H1 (cell line): ENCODE data around the gene TLR7. TPM values are rescaled to one million over a fixed set of nuclear protein-coding genes. Genes with fewer than 3 reads are reported as not detected.

Experiments
- CTCF ChIA-PET: fragments of 300-600 bp; sonication (Branson Sonifier 250); formaldehyde crosslinking; loops from one replicate; lab custom pipeline; 2021; ENCODE audit not compliant: partially characterized antibody; lab: Charles Lee
- POLR2A ChIA-PET: fragments of 300-600 bp; sonication (Branson Sonifier 250); formaldehyde crosslinking; loops from one replicate; lab custom pipeline; 2021; ENCODE audit warnings: inconsistent platforms; ENCODE audit not compliant: partially characterized antibody; lab: Charles Lee
- DNase-seq, 2 experiments: peaks; one replicate each; pipeline versions ENCODE4 v3.0.0 to v3.0.0-alpha.2; 2010 to 2022; ENCODE audit warnings: low spot score in 2 of 2, low read depth in 1 of 2, mixed read lengths in 1 of 2
- FAIRE-seq: peaks from 2 replicates; lab custom pipeline; 2011; peaks lifted over from hg19 to GRCh38; lab: Jason Lieb, UNC
- H2AFZ ChIP-seq: 2 replicates; pipeline ENCODE4 v1.8.1; 2012; ENCODE audit warnings: low read length, inconsistent platforms
- H2AK5ac ChIP-seq: 2 replicates; pipeline ENCODE4 v1.6.1; 2013; ENCODE audit warnings: low read depth, low read length
- H2BK120ac ChIP-seq: replicated peaks from 2 replicates; pipeline ENCODE3; 2013; ENCODE audit warnings: low read depth, low read length, inconsistent platforms
- H2BK12ac ChIP-seq: 2 replicates; pipeline ENCODE4 v1.6.1; 2013; ENCODE audit warnings: low read depth, low read length
- H2BK15ac ChIP-seq: 2 replicates; pipeline ENCODE4 v1.6.1; 2013; ENCODE audit warnings: low read length
- H2BK20ac ChIP-seq: 2 replicates; pipeline ENCODE4 v1.6.1; 2013; ENCODE audit warnings: low read length
- H2BK5ac ChIP-seq: 2 replicates; pipeline ENCODE4 v1.6.1; 2013; ENCODE audit warnings: low read depth, low read length
- H3K14ac ChIP-seq: 2 replicates; pipeline ENCODE4 v1.6.1; 2013; ENCODE audit warnings: inconsistent platforms; ENCODE audit not compliant: insufficient read length
- H3K18ac ChIP-seq: 2 replicates; pipeline ENCODE4 v1.6.1; 2013; ENCODE audit warnings: low read length; ENCODE audit errors: extremely low read depth
- H3K23ac ChIP-seq: 2 replicates; pipeline ENCODE4 v1.6.1; 2013; ENCODE audit warnings: inconsistent platforms; ENCODE audit not compliant: insufficient read length
- H3K23me2 ChIP-seq: 2 replicates; pipeline ENCODE4 v1.6.1; 2013; ENCODE audit warnings: low read depth, low read length
- H3K27ac ChIP-seq: 2 replicates; pipeline ENCODE4 v1.6.1; 2011; ENCODE audit warnings: low read depth, low read length, inconsistent platforms
- H3K27me3 ChIP-seq, 4 experiments: replicated peaks in 1 of 4; 1 replicate in 1 of 4; 2 replicates in 3 of 4; pipeline versions ENCODE4 v1.6.1 to v1.8.1; 2011 to 2013; ENCODE audit warnings: low read length in 3 of 4, mild to moderate bottlenecking in 3 of 4, inconsistent platforms in 2 of 4, mixed read lengths in 2 of 4, moderate library complexity in 1 of 4; ENCODE audit not compliant: control insufficient read depth in 3 of 4, insufficient read depth in 3 of 4; ENCODE audit errors: extremely low read depth in 1 of 4
- H3K36me3 ChIP-seq, 4 experiments: 2 replicates each; pipeline versions ENCODE4 v1.6.1 to v1.8.1; 2011 to 2013; ENCODE audit warnings: mild to moderate bottlenecking in 4 of 4, low read length in 3 of 4, moderate library complexity in 2 of 4, control low read depth in 1 of 4, inconsistent platforms in 1 of 4; ENCODE audit not compliant: insufficient read depth in 4 of 4, control insufficient read depth in 2 of 4
- H3K4ac ChIP-seq: replicated peaks from 2 replicates; pipeline ENCODE3; 2013; ENCODE audit warnings: low read length, low read depth, mixed read lengths, inconsistent platforms; ENCODE audit not compliant: insufficient read length
- H3K4me1 ChIP-seq, 4 experiments: replicated peaks in 1 of 4; 1 replicate in 1 of 4; 2 replicates in 3 of 4; pipeline versions ENCODE4 v1.6.1 to v1.8.1; 2011 to 2013; ENCODE audit warnings: low read length in 3 of 4, inconsistent platforms in 2 of 4, mixed read lengths in 1 of 4; ENCODE audit not compliant: insufficient read depth in 4 of 4, control insufficient read depth in 3 of 4
- H3K4me2 ChIP-seq, 2 experiments: 2 replicates each; pipeline versions ENCODE4 v1.6.1 to v1.8.1; 2011 to 2013; ENCODE audit warnings: low read depth in 2 of 2, low read length in 2 of 2, control low read depth in 1 of 2, inconsistent platforms in 1 of 2, mild to moderate bottlenecking in 1 of 2; ENCODE audit not compliant: insufficient read depth in 1 of 2
- H3K4me3 ChIP-seq, 4 experiments: fragments of 200-600, 300-600 bp in 1 of 4; sonication (generic), shearing (Covaris generic), sonication (Bioruptor Twin) in 1 of 4; 2 replicates each; pipeline versions ENCODE4 v1.5.1 to v1.8.1; 2011 to 2016; ENCODE audit warnings: low read length in 4 of 4, low read depth in 3 of 4, control low read depth in 2 of 4, inconsistent platforms in 2 of 4, mild to moderate bottlenecking in 2 of 4, mixed read lengths in 1 of 4, moderate library complexity in 1 of 4; ENCODE audit not compliant: insufficient read depth in 2 of 4; ENCODE audit errors: extremely low read depth in 1 of 4
- H3K56ac ChIP-seq: replicated peaks from 2 replicates; pipeline ENCODE3; 2013; ENCODE audit warnings: low read depth, mild to moderate bottlenecking, mixed read lengths, low read length, inconsistent platforms; ENCODE audit not compliant: insufficient read length
- H3K79me1 ChIP-seq: 2 replicates; pipeline ENCODE4 v1.6.1; 2013; ENCODE audit warnings: low read depth, low read length, control low read depth
- H3K79me2 ChIP-seq, 2 experiments: 2 replicates each; pipeline versions ENCODE4 v1.6.1 to v1.8.1; 2012 to 2013; ENCODE audit warnings: low read length in 2 of 2, mild to moderate bottlenecking in 2 of 2, inconsistent platforms in 1 of 2; ENCODE audit not compliant: insufficient read depth in 2 of 2, control insufficient read depth in 1 of 2
- H3K9ac ChIP-seq, 4 experiments: replicated peaks in 1 of 4; 1 replicate in 1 of 4; 2 replicates in 3 of 4; pipeline versions ENCODE4 v1.6.1 to v1.8.1; 2011 to 2013; ENCODE audit warnings: low read depth in 3 of 4, low read length in 3 of 4, control low read depth in 2 of 4, mild to moderate bottlenecking in 2 of 4, moderate library complexity in 2 of 4, inconsistent platforms in 1 of 4; ENCODE audit errors: extremely low read depth in 1 of 4
- H3K9me3 ChIP-seq, 2 experiments: 2 replicates each; pipeline versions ENCODE4 v1.6.1 to v1.8.1; 2012 to 2013; ENCODE audit warnings: mild to moderate bottlenecking in 2 of 2, moderate library complexity in 2 of 2, control low read depth in 1 of 2, inconsistent platforms in 1 of 2, low read depth in 1 of 2, low read length in 1 of 2, mixed read lengths in 1 of 2; ENCODE audit not compliant: insufficient read depth in 2 of 2
- H4K20me1 ChIP-seq, 2 experiments: replicated peaks in 1 of 2; 2 replicates each; pipeline versions ENCODE3 to v1.8.1; 2011 to 2013; ENCODE audit warnings: inconsistent platforms in 2 of 2, low read length in 2 of 2, mild to moderate bottlenecking in 1 of 2; ENCODE audit not compliant: insufficient read depth in 2 of 2, control insufficient read depth in 1 of 2
- H4K5ac ChIP-seq: 2 replicates; pipeline ENCODE4 v1.6.1; 2013; ENCODE audit warnings: low read length, low read depth, mixed read lengths, inconsistent platforms; ENCODE audit not compliant: insufficient read length
- H4K8ac ChIP-seq: 2 replicates; pipeline ENCODE4 v1.8.0; 2013; ENCODE audit warnings: mild to moderate bottlenecking, moderate library complexity, low read length, inconsistent platforms; ENCODE audit not compliant: insufficient read depth; ENCODE audit errors: extremely low read depth
- H4K91ac ChIP-seq: replicated peaks from 2 replicates; pipeline ENCODE3; 2013; ENCODE audit warnings: low read length, mixed read lengths, inconsistent platforms; ENCODE audit not compliant: insufficient read length
- ASH2L ChIP-seq: fragments of 200-600, 300-600 bp; sonication (generic); IDR thresholded peaks from one replicate; pipeline ENCODE4 v1.7.1; 2017; ENCODE audit warnings: low read length
- CBX8 ChIP-seq: fragments of 300-800, 300-1000 bp; sonication (generic); IDR thresholded peaks from 2 replicates; pipeline ENCODE4 v1.7.1; 2016; ENCODE audit warnings: low read depth, low read length, borderline replicate concordance
- JUND ChIP-seq: IDR thresholded peaks from 2 replicates; pipeline ENCODE4 v1.6.1; 2011; ENCODE audit warnings: mild to moderate bottlenecking, improper control_type of control experiment, low read length
- MAFK ChIP-seq: IDR thresholded peaks from 2 replicates; pipeline ENCODE4 v1.6.1; 2012; ENCODE audit warnings: low read depth, mild to moderate bottlenecking, improper control_type of control experiment, low read length
- POU5F1 ChIP-seq: IDR thresholded peaks from 2 replicates; pipeline ENCODE4 v1.6.1; 2011; ENCODE audit warnings: low read depth, mild to moderate bottlenecking, low read length, moderate library complexity
- SIRT6 ChIP-seq: IDR thresholded peaks from one replicate; pipeline ENCODE4 v1.7.1; 2012; ENCODE audit warnings: low read length, inconsistent platforms
- SUZ12 ChIP-seq: fragments of 200-600 bp; sonication (generic); IDR thresholded peaks from 2 replicates; pipeline ENCODE4 v1.6.1; 2012; ENCODE audit warnings: mild to moderate bottlenecking, inconsistent platforms, low read length, moderate library complexity, mixed read lengths
- TEAD4 ChIP-seq: IDR thresholded peaks from 2 replicates; pipeline ENCODE4 v1.6.1; 2012; ENCODE audit warnings: low read depth, low read length, inconsistent platforms, mixed read lengths
- ZNF274 ChIP-seq: IDR thresholded peaks from 2 replicates; pipeline ENCODE4 v1.7.0; 2012; ENCODE audit warnings: low read length, borderline replicate concordance; ENCODE audit errors: extremely low read depth
- WGBS, 2 experiments: shearing (Covaris generic) in 1 of 2; methylation state at CpG; one replicate each; pipeline versions ENCODE4 v1.1.6 to v1.1.7; 2013 to 2015; ENCODE audit warnings: low lambda C conversion rate in 2 of 2, mixed read lengths in 2 of 2, inconsistent platforms in 1 of 2, low coverage in 1 of 2, missing lambda C conversion rate in 1 of 2; ENCODE audit not compliant: insufficient replicate concordance in 2 of 2, insufficient coverage in 1 of 2, insufficient read length in 1 of 2; ENCODE audit errors: extremely low coverage in 1 of 2, missing lambda C conversion rate in 1 of 2; 5-methylcytosine and 5-hydroxymethylcytosine counted together
- polyA plus RNA-seq, 7 experiments: library from polyadenylated mRNA; depleted of rRNA in 3 of 7; stranded (reverse) in 5 of 7; unstranded in 2 of 7; fragments of >200 nt in 5 of 7; fragments of 200-250 nt in 2 of 7; gene quantifications; 1 replicate in 5 of 7; 2 replicates in 1 of 7; 4 replicates in 1 of 7; pipeline versions ENCODE4 v1.2.1 to v1.2.3, GENCODE V29; 2011 to 2013; ENCODE audit warnings: missing spikeins in 2 of 7, mixed read lengths in 2 of 7
- total RNA-seq: library from RNA; stranded (reverse); fragmentation: NEBNext Ultra II Directional; extraction: Animal tissue kit (Norgen Biotek cat#: 25700); gene quantifications from 2 replicates; pipeline ENCODE4 v1.2.1, GENCODE V29; 2021
- TF ChIP-seq, protein P1 (sequence below): IDR thresholded peaks from 2 replicates; pipeline ENCODE4 v1.6.1; 2011; ENCODE audit warnings: low read depth, mild to moderate bottlenecking, low read length; ENCODE audit not compliant: insufficient read depth

TLR7 gene
- total and polyA plus RNA-seq, 2 of the 8 experiments (the other 6 are each of a cell fraction or from before 2014, with no cell fraction given): 0.02 TPM; not detected in 1

DNA sequence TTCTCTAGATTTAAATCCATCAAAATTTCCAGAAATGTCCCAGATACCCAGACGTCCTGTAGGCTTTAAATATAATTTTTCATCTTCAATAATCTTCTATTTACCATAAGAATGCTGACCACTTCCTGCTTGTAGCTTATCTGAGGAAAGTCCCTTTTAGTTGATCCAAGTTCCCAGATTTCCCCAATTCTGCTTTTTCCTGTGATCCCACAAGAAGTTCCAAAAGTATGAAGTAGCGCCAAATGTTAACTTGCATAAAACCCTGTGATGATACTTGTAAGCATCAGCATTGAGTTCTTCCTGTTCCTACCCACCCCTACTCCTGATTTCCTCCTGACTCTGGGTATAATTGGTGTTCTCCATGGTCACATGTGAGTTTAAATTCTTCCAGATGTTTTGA, 29.0 kb downstream of the TLR7 start:
- H3K9ac ChIP-seq: no peak overlapping the region
- FAIRE-seq: no peak
- WGBS, 2 experiments: 91% methylated on average over 2 of the region's 2 CpGs; no CpG with 5 or more reads in 1 of the 2 experiments
- no peaks in the 10 kb centered on the region for H3K79me1 ChIP-seq
- H3K9me3 ChIP-seq: peaks cover 0 to 1% of the 10 kb centered on the region in 2 experiments; a peak in 1 of 4 replicates
- no peak overlapping the region for H4K8ac ChIP-seq
- POLR2A ChIA-PET: no interaction called here
- DNase-seq: no peak
- no peaks in the 10 kb centered on the region for H3K79me2 ChIP-seq
- no peak overlapping the region for H3K4me3 ChIP-seq
- no peak overlapping the region for H3K4ac ChIP-seq
- H2AFZ ChIP-seq: no peak overlapping the region
- CTCF ChIA-PET: interaction anchor here (1.5 to 2.2 kb wide), 2 partner anchors 81 kb away, joined by 11 read pairs; no protein-coding TSS in a partner anchor
- no peak overlapping the region for H2BK20ac ChIP-seq
- H3K36me3 ChIP-seq: no peaks in the 10 kb centered on the region
- no peak for TF ChIP-seq ASH2L
- no peak for TF ChIP-seq TEAD4
- TF ChIP-seq ZNF274: no peak
- TF ChIP-seq SIRT6: no peak
- TF ChIP-seq CBX8: no peak
- TF ChIP-seq JUND: no peak
- TF ChIP-seq, protein P1, sequence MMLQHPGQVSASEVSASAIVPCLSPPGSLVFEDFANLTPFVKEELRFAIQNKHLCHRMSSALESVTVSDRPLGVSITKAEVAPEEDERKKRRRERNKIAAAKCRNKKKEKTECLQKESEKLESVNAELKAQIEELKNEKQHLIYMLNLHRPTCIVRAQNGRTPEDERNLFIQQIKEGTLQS: no peak
- no peak for TF ChIP-seq POU5F1
- TF ChIP-seq MAFK: no peak
- no peak for TF ChIP-seq SUZ12
- no peak overlapping the region for H4K5ac ChIP-seq
- H3K18ac ChIP-seq: no peak overlapping the region
- H2BK5ac ChIP-seq: no peak overlapping the region
- H2BK12ac ChIP-seq: no peak overlapping the region
- no peaks in the 10 kb centered on the region for H3K23me2 ChIP-seq
- no peak overlapping the region for H2BK120ac ChIP-seq
- peaks cover 0 to 2% (median 0%) of the 10 kb centered on the region in 4 experiments; a peak in 1 of 7 replicates for H3K4me1 ChIP-seq
- no peak overlapping the region for H3K27ac ChIP-seq
- H3K14ac ChIP-seq: no peak overlapping the region
- no peak overlapping the region for H3K4me2 ChIP-seq
- H4K91ac ChIP-seq: no peak overlapping the region
- H2BK15ac ChIP-seq: no peak overlapping the region
- H3K56ac ChIP-seq: no peak overlapping the region
- no peaks in the 10 kb centered on the region for H3K27me3 ChIP-seq
- no peaks in the 10 kb centered on the region for H4K20me1 ChIP-seq
- no peak overlapping the region for H2AK5ac ChIP-seq
- H3K23ac ChIP-seq: no peak overlapping the region
